ENCODE measurements around the gene USP22. TPM values are rescaled to one million over a fixed set of nuclear protein-coding genes. Genes with fewer than 3 reads are reported as not detected.
"Not testable (repeated sequence)": the region's sequence is repeated elsewhere in the genome, so short reads cannot be mapped to it uniquely, and the experiment has no call there.

USP22 gene
- 100 to 1,000 TPM; 145 to 152 TPM for total RNA-seq
- long read RNA-seq, full-length matches to known transcripts, result 7 of 31 reads
- long read RNA-seq, partial matches to known transcripts, result 2 of 31 reads
- long read RNA-seq, other reads (novel, unspliced or antisense), result 22 of 31 reads

DNA sequence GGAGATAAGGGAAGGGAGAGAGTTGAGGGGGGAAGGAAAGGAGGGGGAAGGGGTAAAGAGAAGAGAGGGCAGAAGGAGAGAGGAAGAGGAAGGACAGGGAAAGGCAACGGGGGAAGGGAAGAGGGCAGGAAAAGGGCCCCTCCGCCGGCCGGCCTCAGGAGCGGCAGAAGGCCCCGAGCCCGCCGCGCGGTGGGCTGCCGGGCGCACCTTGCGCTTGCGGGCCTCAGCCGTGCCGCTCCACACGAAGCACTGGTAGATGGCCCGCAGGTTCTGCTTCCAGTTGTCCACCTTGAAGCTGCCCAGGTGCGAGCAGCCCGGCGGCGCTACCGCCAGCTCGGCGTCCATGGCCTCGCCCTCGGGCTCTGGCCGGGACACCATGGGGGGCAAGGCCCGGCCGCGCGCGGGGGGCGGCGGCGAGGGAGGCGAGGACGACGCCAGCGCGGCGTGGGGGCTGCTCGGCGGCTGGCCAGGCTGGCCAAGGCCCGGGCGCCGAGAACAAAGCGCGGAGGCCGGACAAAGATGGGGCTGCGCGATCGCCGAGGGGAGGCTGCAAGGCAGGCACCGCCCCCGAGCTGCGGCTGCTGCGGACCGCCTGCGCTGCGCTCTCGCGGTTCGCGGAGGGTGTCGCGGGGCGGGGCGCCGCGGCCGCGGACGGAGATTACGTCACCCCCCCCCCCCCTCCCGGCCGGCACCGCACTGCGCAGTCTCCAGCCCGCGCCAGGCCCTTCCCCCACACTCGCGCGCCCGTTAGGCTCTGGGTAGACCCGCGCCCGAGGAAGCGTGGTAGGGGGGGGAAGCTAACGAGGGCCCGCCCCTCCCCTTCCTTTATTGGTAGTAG is at the start of gene USP22:
Gene USP22, minus strand, starts transcription at position 554 of the 838 bp plus-strand sequence. Its CDS starts 176 bp downstream, at position 378.
- intact Hi-C loops (cut with DNase I), result no loop called here
- DNase-seq (no peak), ATAC-seq (peak; percentile 77 to 81)

GRCh38 chr17:21090902-21091618 is 48.2 kb upstream of the USP22 start:
- intact Hi-C loops (cut with DNase I), result no loop called here
- DNase-seq (no peak), ATAC-seq (no peak)

- intact Hi-C loops (cut with DNase I), result no loop called here
- DNase-seq, result no peak
- no peak for ATAC-seq
Observed at GRCh38 chr17:21089933-21090901, 47.4 kb upstream of the USP22 start.

- ATAC-seq (no peak), DNase-seq (no peak)
- intact Hi-C loops (cut with DNase I), result no loop called here
Observed at GRCh38 chr17:21089145-21089544, 46.3 kb upstream of the USP22 start.

- intact Hi-C loops (cut with DNase I), result no loop called here
- ATAC-seq, result no peak
- no peak for DNase-seq
Observed at GRCh38 chr17:21085707-21086106, 42.9 kb upstream of the USP22 start.

DNA sequence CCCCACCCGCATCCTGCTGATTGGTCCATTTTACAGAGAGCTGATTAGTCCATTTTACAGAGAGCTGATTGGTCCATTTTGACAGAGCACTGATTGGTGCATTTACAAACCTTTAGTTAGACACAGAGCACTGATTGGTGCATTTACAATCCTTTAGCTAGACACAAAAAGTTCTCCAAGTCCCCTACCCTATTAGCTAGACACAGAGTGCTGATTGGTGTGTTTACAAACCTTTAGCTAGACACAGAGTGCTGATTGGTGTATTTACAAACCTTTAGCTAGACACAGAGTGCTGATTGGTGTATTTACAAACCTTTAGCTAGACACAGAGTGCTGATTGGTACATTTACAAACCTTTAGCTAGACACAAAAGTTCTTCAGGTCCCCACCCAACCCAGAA is 42.5 kb upstream of the USP22 start:
- ATAC-seq; DNase-seq; intact Hi-C loops (cut with DNase I): not testable (repeated sequence)

DNA sequence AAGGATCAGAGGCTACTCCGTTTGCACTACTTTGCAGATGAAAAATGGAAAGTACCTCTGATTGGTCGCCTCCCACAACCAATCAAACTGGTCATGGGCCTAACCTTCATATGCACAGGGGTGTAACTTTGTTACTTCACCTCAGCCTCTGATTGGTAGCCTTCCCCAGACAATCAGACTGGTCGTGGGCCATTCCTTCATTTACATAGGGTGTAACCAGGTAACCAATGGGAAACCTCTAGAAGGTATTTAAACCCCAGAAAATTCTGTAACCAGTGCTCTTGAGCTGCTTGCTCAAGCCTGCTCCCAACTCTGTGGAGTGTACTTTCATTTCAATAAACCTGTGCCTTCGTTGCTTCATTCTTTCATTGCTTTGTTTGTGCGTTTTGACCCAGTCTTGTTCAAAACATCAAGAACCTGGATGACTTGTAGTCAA is 39.2 kb upstream of the USP22 start:
- DNase-seq (no peak), ATAC-seq (no peak)
- intact Hi-C loops (cut with DNase I), result no loop called here

DNA sequence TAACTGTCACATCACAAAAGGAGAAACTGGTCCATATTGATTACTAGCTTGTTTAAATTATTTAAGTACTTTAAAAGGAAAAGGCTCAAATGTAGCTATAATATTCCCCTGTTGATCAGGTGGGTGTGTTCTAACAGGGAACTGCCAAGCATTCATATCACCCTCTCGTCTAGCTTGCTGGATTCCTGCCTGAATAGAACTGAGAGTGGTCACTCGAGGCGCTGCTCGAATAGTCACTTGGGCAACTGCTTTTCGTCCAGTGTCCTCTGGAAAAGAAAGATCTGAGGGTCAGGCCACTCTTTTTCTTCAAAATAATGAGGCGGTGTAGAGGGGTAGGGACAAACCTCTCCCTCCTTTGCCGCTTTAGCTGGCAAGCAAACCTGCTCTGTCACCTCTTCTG is 36.4 kb upstream of the USP22 start:
- intact Hi-C loops (cut with DNase I), result no loop called here
- DNase-seq (no peak), ATAC-seq (no peak)

GRCh38 chr17:21078016-21078780 is 35.4 kb upstream of the USP22 start:
- intact Hi-C loops (cut with DNase I), result no loop called here
- ATAC-seq (no peak), DNase-seq (no peak)

DNA sequence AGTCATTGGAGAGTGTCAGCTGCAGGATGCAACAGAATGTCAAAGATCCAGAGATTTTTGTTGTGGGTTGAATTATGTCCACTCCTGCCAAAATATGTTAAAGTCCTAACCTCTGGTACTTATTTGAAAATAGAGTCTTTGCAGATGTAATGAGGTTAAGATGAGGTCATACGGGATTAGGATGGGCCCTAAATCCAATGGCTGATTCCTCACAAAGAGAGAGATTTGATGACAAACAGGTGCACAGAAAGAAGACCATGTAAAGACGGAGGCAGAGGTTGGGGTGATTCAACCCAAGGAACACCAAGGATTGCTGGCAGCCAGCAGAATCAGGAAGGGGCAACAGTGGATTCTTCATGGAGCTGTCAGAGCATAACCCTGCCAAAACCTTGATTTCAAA is 34.5 kb upstream of the USP22 start:
- intact Hi-C loops (cut with DNase I), result no loop called here
- no peak for ATAC-seq
- no peak for DNase-seq

DNA sequence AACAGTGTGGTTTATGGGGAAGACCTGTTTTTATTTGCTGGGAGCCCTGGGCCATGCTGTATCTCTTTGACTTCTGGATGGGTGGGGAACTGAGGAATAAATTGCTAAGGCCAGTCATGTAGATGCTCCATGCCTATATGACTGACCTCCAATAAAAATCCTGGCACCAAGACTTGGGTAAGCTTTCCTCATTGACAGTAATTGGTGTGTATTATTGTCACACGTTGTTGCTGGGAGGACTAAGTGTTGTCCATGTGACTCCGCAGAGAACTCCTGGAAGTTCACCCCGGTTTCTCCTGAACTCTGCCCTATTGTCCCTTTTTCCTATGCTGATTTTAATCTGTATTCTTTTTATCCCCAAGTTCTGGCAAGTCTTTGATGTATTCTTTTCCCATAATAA is 33.4 kb upstream of the USP22 start:
- ATAC-seq (no peak), DNase-seq (no peak)
- intact Hi-C loops (cut with DNase I), result no loop called here

- ATAC-seq (peak in 1 of 2 donors; percentile 39), DNase-seq (no peak)
- intact Hi-C loops (cut with DNase I), result no loop called here
Observed at GRCh38 chr17:21075739-21076085, 32.9 kb upstream of the USP22 start.

DNA sequence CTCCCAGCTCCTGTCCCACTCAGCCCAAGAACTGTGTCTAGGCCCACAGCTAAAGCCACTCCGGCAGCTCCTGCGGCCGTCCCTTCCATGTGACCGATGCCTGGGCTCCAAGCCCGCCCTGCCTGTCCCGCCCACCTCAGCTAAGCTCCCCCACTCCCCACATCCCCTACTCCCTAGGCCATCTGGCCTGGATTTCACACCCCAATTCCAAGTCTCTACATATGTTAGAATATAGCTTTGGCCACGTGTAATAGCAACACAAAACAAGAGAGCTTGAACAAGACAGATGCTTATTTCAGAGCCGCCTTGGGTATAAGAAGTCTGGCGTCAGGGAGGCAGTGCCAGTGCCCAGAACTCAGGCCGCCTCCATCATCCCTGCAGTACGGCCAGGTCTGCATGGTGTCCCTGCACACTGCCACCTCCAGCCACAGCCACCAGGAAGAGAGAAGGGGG is 30.0 kb upstream of the USP22 start:
- DNase-seq (no peak), ATAC-seq (no peak)
- intact Hi-C loops (cut with DNase I), result no loop called here

GRCh38 chr17:21066394-21066793 is 23.6 kb upstream of the USP22 start:
- DNase-seq, result no peak
- intact Hi-C loops (cut with DNase I), result no loop called here
- ATAC-seq, result no peak

GRCh38 chr17:21061971-21062526 is 19.2 kb upstream of the USP22 start:
- DNase-seq (no peak), ATAC-seq (no peak)
- intact Hi-C loops (cut with DNase I), result no loop called here

- intact Hi-C loops (cut with DNase I), result no loop called here
- ATAC-seq (no peak), DNase-seq (no peak)
Observed at GRCh38 chr17:21061158-21061835, 18.5 kb upstream of the USP22 start.

DNA sequence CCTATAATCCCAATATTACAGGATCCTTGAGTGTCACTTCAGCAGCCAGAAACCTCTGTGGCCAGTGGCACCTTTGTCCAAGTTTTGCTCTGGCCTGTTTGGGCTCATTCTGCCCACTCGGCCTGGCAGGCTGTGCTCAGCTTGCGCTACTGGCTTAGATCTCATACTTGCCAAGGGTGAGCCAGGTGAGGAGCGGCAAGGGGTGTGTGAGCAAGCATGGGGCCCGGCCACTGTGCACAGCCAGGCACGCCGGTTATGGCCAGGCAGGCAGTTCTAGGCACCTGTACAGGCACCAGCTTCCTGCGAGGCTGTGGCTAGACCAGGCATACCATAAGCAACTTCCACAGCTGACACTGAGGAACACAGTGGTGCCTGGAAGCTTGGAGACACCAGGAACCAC is 16.9 kb upstream of the USP22 start:
- DNase-seq, result no peak
- intact Hi-C loops (cut with DNase I), result no loop called here
- ATAC-seq, result no peak

Measured in left cardiac atrium (tissue), 4 donors.